NCI-H226 (cell line): Measurements from ENCODE around the gene SLC26A2.
"Not testable (repeated sequence)": the region's sequence is repeated elsewhere in the genome, so short reads cannot be mapped to it uniquely, and the experiment has no call there.

Experiments used
- DNase-seq: peaks from one replicate; pipeline ENCODE4 v3.0.0-alpha.2; 2015

Gene SLC26A2

DNA sequence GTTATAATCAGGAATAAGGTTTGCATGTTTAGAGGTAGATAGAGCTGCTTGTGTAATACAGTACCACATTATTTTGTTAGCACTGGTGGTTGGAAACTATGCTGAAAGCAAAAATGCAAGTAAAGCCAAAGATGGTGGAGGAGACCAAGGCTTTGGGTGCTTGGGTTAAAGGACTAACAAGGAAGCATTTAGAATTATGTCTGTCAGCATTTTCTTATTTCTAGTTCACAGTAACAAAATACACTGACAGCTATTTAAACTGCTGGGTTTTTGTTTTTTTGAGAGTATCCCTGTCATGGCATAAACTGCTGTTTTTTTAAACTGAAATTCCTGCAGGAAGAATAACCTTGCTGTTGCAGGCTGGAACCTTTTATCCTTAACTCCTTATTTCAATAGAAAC is 46.5 kb downstream of the SLC26A2 start:
- no peak for DNase-seq

GRCh38 chr5:150009671-150010387 is 49.3 kb downstream of the SLC26A2 start:
- DNase-seq, result no peak

DNA sequence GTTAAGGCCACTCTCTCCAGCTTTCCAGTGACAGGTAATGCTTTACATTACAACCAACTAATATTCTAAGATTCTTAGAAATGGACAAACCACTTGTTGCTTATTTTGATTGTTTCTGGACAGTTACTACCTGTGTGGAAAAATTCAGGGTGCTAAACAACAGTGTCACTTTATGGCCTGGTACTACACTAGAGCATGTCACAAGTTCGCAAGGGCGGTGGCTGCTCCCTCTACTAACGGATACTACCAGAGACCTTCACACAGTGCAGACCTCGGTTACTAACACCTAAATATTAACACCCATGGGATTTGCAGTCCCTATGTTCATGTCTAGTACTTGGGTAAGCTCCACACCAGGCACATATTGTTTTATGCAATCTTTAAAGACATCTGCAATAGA is 53.4 kb downstream of the SLC26A2 start:
- no peak for DNase-seq

GRCh38 chr5:150014456-150014855 is 53.9 kb downstream of the SLC26A2 start:
- DNase-seq, result no peak

GRCh38 chr5:150015415-150015814 is 54.9 kb downstream of the SLC26A2 start:
- no peak for DNase-seq

- DNase-seq, result no peak
These were observed 56.0 kb downstream of the SLC26A2 start for GRCh38 chr5:150016537-150016936.

GRCh38 chr5:150017226-150018005 is 56.9 kb downstream of the SLC26A2 start:
- DNase-seq, result peak; percentile 22

DNA sequence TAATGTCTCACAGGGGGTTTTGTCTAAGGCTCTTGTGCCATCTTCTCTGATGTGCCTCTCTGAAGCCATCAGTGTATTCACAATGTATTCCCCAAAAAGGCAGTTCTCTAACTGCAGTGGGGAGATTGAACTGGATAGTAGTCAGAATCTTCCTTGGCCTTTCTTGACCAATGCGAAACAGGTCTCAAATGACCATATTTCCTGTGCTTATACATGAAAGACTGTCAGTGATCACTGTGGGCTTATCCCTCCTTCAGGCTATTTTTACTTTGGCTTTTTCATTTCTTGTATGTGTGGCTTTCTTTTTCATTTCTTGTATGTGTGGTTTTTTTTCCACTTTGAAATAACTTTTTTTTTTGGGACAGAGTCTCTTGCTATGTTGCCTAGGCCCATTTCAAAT is 59.7 kb downstream of the SLC26A2 start:
- no peak for DNase-seq

GRCh38 chr5:150021491-150022157 is 61.1 kb downstream of the SLC26A2 start:
- DNase-seq, result no peak

- peak; percentile 69 for DNase-seq
These were observed 61.6 kb downstream of the SLC26A2 start for GRCh38 chr5:150022158-150022531.

- DNase-seq, result no peak
These were observed 62.1 kb downstream of the SLC26A2 start for GRCh38 chr5:150022681-150023080.

DNA sequence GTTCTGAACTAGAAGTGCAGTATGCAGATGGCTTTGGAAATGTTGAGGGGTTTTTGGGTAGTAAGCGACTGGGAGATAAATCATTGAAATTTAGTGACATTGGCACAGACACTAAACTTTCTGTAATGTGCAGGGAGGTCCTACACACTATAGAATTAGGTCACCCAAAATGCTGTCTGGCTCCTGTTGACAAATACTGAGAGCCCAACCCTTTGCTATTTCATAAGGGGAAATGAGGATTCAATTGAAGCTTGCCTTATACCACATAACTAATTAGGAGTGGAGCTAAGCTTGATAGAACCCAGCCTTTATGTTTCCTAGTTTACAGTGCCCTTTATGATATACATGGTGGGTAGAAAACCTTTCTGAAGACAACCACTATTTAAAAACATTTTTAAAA is 62.6 kb downstream of the SLC26A2 start:
- no peak for DNase-seq

DNA sequence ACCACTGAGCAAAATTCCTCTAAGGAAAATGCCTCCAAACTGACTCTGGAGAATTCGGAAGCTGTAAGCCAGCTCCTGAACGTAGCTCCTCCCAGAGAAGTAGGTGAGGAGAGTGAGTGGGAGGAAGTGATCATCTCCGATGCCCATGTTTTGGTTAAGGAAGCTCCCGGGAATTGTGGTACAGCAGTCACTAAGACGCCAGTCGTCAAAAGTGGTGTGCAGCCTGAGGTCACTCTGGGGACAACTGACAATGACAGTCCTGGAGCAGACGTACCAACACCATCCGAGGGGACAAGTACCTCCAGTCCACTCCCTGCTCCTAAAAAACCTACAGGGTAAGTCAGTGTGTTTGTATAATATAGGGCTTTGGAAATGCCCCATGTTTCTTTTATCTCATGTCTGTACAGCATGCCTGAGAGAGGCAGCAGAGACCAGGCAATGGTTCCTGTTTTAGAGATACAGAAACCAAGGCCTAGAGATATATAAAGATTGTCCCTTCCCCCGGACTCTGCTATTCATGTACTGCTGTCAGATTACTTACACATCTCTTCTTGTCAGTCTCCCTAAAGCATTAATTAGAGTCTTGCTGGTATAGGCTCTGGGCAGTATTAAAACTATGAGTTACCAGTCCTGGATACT is 63.9 kb downstream of the SLC26A2 start:
- DNase-seq, result no peak

DNA sequence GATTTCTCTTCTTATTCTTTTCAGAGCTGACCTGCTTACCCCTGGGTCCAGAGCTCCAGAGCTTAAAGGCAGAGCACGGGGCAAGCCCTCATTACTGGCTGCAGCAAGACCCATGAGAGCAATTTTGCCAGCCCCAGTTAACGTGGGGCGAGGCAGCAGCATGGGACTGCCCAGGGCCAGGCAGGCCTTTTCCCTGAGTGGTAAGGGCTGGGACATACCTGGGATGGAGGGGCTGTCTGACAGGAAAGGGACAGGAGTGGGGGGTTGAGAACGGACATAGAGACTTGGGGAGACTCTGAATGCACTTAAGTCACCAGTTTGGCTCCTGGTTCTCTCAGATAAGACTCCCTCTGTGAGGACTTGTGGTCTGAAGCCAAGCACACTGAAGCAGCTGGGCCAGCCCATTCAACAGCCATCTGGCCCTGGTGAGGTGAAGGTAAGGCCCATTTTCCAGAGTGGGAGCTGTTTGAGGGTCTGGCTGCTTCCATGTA is 66.2 kb downstream of the SLC26A2 start:
- no peak for DNase-seq

- not testable (repeated sequence) for DNase-seq
These were observed 67.5 kb downstream of the SLC26A2 start for GRCh38 chr5:150028047-150028446.

DNA sequence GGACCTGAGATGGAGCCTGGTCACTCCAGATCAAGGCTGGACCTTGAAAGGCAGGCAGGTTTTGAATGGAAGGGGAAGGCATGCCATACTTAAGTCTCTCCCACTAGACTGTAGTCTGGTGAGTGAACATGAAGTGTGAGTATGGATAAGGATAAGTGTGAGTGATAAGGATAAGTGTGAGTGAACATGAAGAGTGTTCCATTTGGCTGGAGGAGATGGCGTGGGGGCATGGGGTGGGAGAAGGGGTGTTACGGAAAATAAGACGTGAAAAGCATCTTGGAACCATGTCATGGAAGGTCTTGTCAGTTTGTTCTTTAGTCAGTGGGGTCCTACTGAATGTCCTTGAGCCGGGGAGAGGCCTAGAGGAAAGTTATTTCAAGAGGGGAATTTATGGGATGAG is 72.8 kb downstream of the SLC26A2 start:
- no peak for DNase-seq

DNA sequence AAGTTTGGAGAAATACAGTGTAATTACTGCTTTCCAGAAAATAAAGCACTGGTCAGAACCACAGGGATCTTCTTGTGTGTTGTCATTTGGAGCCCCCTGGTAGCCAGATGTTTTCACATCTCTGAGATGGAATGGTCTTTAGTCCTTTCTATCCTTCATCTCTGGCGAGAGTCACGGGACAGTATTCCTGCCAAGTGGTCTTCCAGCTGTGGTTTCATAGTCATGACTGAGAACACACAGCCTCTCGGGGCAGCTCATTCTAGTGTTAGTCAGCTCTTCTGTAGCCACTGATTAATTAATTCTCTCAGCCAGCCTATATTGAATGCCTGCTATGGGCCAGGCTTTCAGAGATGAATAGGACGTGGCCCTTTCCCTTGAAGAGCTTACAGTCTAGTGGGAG is 74.1 kb downstream of the SLC26A2 start:
- no peak for DNase-seq

- DNase-seq, result no peak
These were observed 74.8 kb downstream of the SLC26A2 start for GRCh38 chr5:150035139-150035895.

DNA sequence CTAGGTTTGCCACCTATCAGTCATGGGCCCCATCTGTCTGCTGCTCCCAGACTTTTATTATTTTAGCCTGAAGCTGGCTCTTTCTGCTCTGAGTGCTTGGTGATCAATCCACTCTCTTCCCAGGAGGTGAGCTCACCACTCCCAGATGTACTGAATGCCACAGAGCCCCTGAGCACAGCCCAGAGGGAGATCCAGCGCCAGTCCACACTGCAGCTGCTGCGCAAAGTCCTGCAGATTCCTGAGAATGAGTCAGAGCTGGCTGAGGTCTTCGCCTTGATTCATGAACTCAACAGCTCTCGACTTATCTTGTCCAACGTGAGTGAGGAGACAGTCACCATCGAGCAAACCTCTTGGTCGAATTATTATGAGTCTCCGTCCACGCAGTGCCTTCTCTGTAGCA is 76.0 kb downstream of the SLC26A2 start:
- peak; percentile 100 for DNase-seq
